22Rv1 (cell line): ENCODE results near the gene CRYZL1.
"Not testable (repeated sequence)": the region's sequence is repeated elsewhere in the genome, so short reads cannot be mapped to it uniquely, and the experiment has no call there.

ENCODE experiments used
- ZFX ChIP-seq: fragments of 450-650 bp; IDR thresholded peaks from 2 replicates; pipeline ENCODE4 v1.6.1; 2017; ENCODE audit warnings: antibody characterized with exemption, borderline replicate concordance
- TF ChIP-seq, protein P1 (sequence below): fragments of 450-650 bp; IDR thresholded peaks from 2 replicates; pipeline ENCODE4 v1.5.1; 2017; ENCODE audit warnings: mild to moderate bottlenecking

GRCh38 chr21:33617565-33617964, 24.0 kb downstream of the CRYZL1 start:
- TF ChIP-seq, protein P1, sequence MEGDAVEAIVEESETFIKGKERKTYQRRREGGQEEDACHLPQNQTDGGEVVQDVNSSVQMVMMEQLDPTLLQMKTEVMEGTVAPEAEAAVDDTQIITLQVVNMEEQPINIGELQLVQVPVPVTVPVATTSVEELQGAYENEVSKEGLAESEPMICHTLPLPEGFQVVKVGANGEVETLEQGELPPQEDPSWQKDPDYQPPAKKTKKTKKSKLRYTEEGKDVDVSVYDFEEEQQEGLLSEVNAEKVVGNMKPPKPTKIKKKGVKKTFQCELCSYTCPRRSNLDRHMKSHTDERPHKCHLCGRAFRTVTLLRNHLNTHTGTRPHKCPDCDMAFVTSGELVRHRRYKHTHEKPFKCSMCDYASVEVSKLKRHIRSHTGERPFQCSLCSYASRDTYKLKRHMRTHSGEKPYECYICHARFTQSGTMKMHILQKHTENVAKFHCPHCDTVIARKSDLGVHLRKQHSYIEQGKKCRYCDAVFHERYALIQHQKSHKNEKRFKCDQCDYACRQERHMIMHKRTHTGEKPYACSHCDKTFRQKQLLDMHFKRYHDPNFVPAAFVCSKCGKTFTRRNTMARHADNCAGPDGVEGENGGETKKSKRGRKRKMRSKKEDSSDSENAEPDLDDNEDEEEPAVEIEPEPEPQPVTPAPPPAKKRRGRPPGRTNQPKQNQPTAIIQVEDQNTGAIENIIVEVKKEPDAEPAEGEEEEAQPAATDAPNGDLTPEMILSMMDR: not testable (repeated sequence)
- not testable (repeated sequence) for TF ChIP-seq ZFX
